KMS-11 (cell line): ENCODE measurements around the gene TGOLN2.

ENCODE experiments used
- H2AFZ ChIP-seq: fragments of 200-600 bp; sonication (generic); 2 replicates; pipeline ENCODE4 v1.6.1; 2016; ENCODE audit warnings: antibody characterized with exemption, mixed run types, low read depth
- H3K27ac ChIP-seq: fragments of 200-600 bp; sonication (generic); 2 replicates; pipeline ENCODE4 v1.6.1; 2016; ENCODE audit warnings: mild to moderate bottlenecking, mixed run types
- H3K27me3 ChIP-seq: fragments of 200-600 bp; sonication (generic); 2 replicates; pipeline ENCODE4 v1.6.1; 2017; ENCODE audit warnings: mild to moderate bottlenecking, low read depth, mixed run types, moderate library complexity; ENCODE audit not compliant: insufficient read depth
- H3K36me3 ChIP-seq: fragments of 200-600 bp; sonication (generic); 2 replicates; pipeline ENCODE4 v1.6.1; 2017; ENCODE audit warnings: mild to moderate bottlenecking, mixed run types; ENCODE audit not compliant: insufficient read depth
- H3K4me1 ChIP-seq: fragments of 200-600 bp; sonication (generic); 2 replicates; pipeline ENCODE4 v1.6.1; 2016; ENCODE audit warnings: mild to moderate bottlenecking, low read depth, mixed run types; ENCODE audit not compliant: poor library complexity, severe bottlenecking
- H3K4me2 ChIP-seq: fragments of 200-600 bp; sonication (generic); 2 replicates; pipeline ENCODE4 v1.7.0; 2016; ENCODE audit warnings: mild to moderate bottlenecking, mixed run types
- H3K4me3 ChIP-seq: fragments of 200-600 bp; sonication (generic); IDR thresholded peaks from 2 replicates; pipeline ENCODE4 v1.6.1; 2017; ENCODE audit warnings: low read depth, low read length, mixed read lengths; ENCODE audit not compliant: insufficient read depth
- H3K79me2 ChIP-seq: fragments of 200-600 bp; sonication (generic); 2 replicates; pipeline ENCODE4 v1.6.1; 2016; ENCODE audit warnings: low read depth, mixed run types; ENCODE audit not compliant: insufficient read depth
- H3K9ac ChIP-seq: fragments of 200-600 bp; sonication (generic); 2 replicates; pipeline ENCODE4 v1.6.1; 2016; ENCODE audit warnings: mild to moderate bottlenecking, mixed run types
- H4K20me1 ChIP-seq: fragments of 200-600 bp; sonication (generic); 2 replicates; pipeline ENCODE4 v1.6.1; 2016; ENCODE audit warnings: mild to moderate bottlenecking, mixed run types; ENCODE audit not compliant: insufficient read depth
- CTCF ChIP-seq: fragments of 200-600 bp; sonication (generic); conservative IDR thresholded peaks from 2 replicates; pipeline ENCODE4 v1.6.1; 2017; ENCODE audit warnings: low read depth, mild to moderate bottlenecking, antibody characterized with exemption, low read length, moderate library complexity, mixed read lengths

TGOLN2 gene

DNA sequence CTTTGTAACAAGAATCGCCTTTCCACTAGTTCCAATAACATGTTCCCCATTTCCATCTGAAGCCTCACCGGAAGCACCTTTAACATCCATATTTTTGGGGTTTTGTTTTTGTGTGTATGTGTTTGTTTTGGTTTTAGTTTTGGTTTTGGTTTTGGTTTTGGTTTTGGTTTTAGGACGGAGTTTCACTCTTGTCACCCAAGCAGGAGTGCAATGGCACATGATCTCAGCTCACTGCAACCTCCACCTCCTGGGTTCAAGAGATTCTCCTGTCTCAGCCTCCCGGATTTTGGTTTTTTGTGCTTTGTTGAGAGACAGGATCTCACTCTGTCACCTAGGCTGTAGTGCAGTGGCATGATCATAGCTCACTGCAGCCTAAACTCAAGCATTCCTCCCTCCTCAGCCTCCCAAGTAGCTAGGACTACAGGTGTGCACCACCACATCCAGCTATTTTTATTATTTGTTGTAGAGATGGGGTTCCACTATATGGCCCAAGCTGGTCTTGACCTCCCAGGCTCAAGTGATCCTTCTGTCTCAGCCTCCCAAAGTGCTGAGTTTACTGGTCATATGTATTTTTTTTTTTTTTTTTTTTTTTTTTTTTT lies 36.3 kb downstream of the TGOLN2 start:
- TF ChIP-seq CTCF: no peak
- H3K27ac ChIP-seq: no peak overlapping the region
- no peaks in the 10 kb centered on the region for H4K20me1 ChIP-seq
- H3K36me3 ChIP-seq: no peaks in the 10 kb centered on the region
- no peak overlapping the region for H3K4me3 ChIP-seq
- no peaks in the 10 kb centered on the region for H3K27me3 ChIP-seq
- peaks cover 18% of the 10 kb centered on the region for H3K4me1 ChIP-seq
- no peaks in the 10 kb centered on the region for H3K79me2 ChIP-seq
- no peak overlapping the region for H3K9ac ChIP-seq
- peak overlapping the region; percentile 31 for H2AFZ ChIP-seq
- H3K4me2 ChIP-seq: no peak overlapping the region

- no peaks in the 10 kb centered on the region for H3K36me3 ChIP-seq
Observed at GRCh38 chr2:85288244-85288725, 39.5 kb downstream of the TGOLN2 start.

DNA sequence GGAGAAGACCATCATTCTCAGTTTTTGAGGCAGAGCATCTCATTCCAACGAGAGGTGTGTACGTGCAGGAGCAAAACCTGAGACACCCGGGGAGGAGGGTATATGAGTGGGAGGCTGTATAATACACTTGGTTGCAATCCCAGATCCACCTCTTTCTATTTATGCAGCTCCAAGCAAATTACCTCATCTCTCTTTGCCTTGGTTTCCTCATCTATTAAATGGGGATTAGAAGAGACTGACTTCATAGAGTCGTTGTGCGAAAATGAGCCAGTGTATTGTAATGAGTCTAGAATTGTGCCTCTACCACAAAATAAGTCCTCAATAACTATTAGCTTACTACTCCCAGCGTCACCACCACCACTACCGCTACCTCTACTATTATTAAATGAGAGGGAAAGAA lies 40.1 kb downstream of the TGOLN2 start:
- no peaks in the 10 kb centered on the region for H3K36me3 ChIP-seq
- H3K4me3 ChIP-seq: no peak overlapping the region
- H3K27ac ChIP-seq: no peak overlapping the region

More at GRCh38 chr2:85288244-85288725, 39.5 kb downstream of the TGOLN2 start:
- Histone ChIP-seq H3K27me3 (no peaks in the 10 kb centered on the region), H3K4me3 (no peak overlapping the region), H3K4me2 (no peak overlapping the region), H4K20me1 (no peaks in the 10 kb centered on the region), H2AFZ (no peak overlapping the region), H3K4me1 (peaks cover 9% of the 10 kb centered on the region), H3K27ac (no peak overlapping the region), H3K79me2 (no peaks in the 10 kb centered on the region), H3K9ac (no peak overlapping the region)
- no peak for TF ChIP-seq CTCF

DNA sequence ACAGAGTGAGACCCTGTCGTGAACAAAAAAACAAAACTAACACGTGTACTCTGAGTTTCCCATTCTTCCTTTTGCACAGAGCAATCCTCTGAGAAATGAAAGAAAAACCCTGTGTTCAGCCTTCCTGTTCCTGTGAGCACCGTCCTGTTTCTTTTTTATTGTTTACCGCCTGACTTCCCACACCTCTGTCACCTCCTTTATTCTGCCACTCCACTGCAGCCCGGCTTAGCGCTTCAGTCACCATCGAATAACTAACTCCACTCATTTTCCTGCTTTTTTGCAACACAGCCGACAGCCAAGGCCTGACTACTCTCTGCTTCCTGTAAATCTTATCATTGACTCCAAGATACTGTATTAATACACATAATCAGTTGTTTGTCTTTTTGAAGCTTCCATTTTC lies 40.9 kb downstream of the TGOLN2 start:
- no peak overlapping the region for H3K9ac ChIP-seq
- peaks cover 9% of the 10 kb centered on the region for H3K4me1 ChIP-seq
- no peak for TF ChIP-seq CTCF
- no peak overlapping the region for H3K4me2 ChIP-seq
- H3K4me3 ChIP-seq: no peak overlapping the region
- no peak overlapping the region for H3K27ac ChIP-seq
- no peaks in the 10 kb centered on the region for H3K36me3 ChIP-seq
- no peak overlapping the region for H2AFZ ChIP-seq
- H3K27me3 ChIP-seq: no peaks in the 10 kb centered on the region
- no peaks in the 10 kb centered on the region for H3K79me2 ChIP-seq
- H4K20me1 ChIP-seq: no peaks in the 10 kb centered on the region

More for the DNA sequence above, 40.1 kb downstream of the TGOLN2 start:
- no peaks in the 10 kb centered on the region for H3K79me2 ChIP-seq
- no peak overlapping the region for H2AFZ ChIP-seq
- peaks cover 9% of the 10 kb centered on the region for H3K4me1 ChIP-seq
- no peaks in the 10 kb centered on the region for H3K27me3 ChIP-seq
- H3K9ac ChIP-seq: no peak overlapping the region
- H4K20me1 ChIP-seq: no peaks in the 10 kb centered on the region
- no peak overlapping the region for H3K4me2 ChIP-seq
- no peak for TF ChIP-seq CTCF
